GM10847 (cell line): ENCODE data around the gene PTPN12.

Experiments
- POLR2A ChIP-seq: IDR thresholded peaks from 2 replicates; pipeline ENCODE4 v1.6.1; 2011; ENCODE audit not compliant: insufficient read length; ENCODE audit errors: extremely low read depth

Gene PTPN12

DNA sequence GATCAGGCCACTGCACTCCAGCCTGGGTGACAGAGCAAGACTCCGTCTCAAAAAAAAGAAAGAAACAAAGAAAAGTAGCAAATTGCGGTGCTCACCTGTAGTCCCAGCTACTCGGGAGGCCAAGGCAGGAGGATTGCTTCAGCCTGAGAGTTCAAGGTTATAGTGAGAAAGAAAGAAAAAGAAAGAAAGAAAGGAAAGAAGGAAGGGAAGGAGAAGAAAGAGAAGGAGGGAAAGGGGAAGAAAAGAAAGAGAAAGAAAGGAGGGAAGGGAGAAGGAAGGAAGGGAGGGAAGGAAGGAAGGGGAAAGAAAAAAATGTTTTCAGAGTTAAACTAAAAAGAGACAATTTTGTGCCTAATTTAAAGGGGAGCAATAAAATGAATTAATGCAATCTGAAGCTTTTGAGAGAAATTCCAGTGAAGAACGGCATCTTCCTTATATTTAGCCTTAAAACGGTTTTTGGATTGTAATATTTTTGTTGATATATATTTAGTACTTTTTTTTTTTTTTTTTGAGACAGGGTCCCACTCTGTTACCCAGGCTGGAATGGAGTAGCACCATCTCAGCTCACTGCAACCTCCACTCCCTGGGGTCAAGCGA lies 111.7 kb downstream of the PTPN12 start:
- TF ChIP-seq POLR2A = no peak

DNA sequence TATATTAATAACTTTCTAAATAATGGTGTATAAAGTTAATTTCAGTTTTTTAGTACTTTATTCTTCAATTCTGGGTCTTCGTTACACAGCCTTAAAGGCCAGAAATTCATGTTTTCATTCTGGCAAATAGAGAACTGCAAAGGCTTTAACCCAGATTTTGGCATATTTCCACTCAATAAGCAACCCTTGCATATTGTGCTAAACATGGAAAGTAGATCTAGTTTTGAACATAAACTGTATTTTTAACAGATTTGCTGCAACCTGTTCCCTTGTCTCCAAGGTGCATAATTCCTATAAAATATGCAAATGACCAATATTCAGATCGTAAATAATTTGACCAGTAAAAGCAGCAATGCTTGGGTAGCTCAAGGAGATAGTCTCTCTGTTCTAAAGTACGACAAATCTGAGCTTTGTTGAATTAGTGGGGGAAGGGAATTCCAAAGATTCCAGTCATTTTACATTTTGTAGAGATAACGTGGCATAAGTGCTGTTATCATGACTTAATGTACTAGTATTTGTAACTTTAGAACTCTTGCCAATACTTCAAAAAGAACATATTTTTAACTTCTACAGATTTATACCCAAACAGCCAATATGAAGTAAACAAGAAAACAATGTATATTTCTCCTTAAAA lies 112.7 kb downstream of the PTPN12 start:
- no peak for TF ChIP-seq POLR2A

DNA sequence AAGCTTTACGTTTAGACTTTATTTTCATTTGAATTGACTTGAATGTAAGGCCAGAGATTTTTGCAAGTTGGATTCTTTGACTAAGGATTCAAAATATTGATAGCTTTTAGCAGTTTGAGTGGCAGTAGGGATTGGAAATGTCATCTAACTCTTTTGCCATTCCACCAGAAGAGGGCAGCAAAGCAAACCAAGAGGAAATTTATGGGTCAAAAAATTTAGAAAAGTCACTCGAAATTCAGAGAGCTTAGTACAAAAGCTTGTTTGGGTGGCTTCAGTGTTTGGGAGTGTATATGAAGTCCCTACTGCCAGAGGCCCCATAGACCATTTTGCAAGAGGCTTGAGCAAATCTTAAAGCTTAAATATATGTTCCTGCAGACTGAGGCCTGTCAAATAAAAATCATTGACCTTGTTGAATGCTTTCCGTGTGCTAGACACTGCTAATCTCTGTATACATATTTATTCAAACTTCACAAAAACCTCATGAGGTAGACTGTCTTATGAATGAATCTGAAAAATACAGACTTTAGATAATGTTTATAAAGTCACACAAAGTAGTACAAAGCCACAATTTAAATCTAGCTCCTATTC lies 114.6 kb downstream of the PTPN12 start:
- no peak for TF ChIP-seq POLR2A

DNA sequence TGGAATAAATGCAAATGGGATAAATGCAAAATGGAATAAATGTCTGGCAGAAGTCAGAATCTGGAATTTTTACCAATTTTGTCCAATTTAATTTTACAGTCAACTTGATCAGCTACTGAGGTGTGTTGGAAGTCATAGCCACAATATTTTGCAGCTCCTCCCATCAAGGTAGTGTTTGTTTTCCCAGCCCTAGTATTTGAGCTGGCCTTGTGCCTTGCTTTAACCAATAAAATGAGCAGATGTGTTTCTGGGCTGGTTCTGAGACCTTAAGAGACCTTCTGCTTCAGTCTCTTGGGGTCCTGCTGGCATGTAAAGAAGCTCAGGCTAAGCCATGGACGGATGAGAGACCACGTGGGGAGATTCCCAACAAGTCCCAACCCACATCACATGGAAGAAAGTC lies 116.5 kb downstream of the PTPN12 start:
- no peak for TF ChIP-seq POLR2A

DNA sequence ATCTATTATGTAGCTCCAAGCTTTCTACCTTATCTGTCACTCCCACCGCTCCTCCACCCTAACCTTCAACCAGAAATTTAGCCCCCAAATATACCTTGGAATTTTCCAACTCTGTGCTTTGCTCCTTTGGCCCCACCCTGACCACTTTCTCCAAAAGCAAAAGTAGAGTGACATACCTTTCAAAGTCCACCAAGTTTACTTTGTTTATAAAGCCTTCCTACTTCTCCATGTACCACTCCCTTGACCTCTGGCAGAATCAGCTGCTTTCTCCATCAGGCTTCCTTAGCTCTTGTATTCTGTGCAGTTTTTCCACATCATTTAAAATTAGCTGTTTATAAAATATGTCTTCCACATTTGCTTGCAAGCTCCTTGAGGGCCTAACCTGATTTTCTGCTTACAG lies 118.3 kb downstream of the PTPN12 start:
- no peak for TF ChIP-seq POLR2A

DNA sequence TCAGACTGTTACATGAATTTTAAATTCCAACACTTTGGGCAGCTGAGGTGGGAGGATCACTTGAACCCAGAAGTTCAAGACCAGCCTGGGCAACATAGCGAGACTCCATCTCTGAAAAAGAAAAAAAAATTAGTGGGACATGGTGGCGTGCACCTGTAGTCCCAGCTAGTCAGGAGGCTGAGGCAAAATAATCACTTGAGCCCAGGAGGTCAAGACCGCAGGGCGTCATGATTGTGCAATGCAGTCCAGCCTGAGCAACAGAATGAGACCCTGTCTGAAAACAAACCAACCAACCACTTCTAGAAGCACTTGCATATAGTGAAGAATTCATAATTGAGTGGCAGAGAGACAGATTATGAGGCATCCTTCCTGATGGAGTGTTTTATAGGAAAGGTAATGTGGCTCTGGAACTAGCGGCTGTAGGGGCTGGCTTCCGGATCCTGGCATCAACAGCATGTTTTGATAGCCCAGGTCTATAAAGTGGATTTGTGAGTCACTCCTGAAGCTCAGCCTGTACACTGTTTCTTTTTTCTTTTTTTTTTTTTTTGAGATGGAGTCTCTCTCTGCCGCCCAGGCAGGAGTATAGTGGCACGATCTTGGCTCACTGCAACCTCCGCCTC lies 118.9 kb downstream of the PTPN12 start:
- no peak for TF ChIP-seq POLR2A

DNA sequence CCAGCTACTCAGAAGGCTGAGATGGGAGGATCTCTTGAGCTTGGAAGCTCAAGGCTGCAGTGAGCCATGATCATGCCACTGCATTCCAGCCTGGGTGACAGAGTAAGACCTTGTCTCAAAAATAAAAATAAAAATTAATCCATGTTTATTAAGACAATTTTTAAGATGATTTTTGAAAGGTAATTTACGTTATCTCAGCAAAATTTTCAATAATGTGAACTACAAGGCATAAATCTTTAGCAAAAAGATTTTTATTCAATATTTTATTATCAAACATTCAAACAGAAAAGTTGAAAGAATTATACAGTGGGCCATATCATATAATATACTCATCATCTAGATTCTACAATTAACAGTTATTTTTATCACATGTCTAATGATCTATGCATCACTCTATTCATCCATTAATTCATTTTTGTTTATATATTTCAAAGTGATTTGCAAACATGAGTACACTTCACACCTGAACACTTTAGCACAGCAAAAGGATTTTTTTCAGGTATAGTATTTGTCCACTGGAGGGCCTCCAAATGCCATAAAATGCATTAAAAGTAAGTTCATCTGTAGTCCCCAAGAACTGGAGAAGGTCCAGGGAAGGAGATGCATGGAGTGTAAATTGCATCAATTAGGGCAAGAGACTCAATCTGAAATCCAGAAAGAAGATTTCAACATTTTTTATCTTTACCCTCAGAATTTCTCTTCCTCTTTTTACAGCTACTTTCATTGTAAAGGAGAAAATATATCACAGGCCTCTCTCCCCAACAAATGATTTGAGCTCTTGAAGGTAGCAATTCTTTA lies 120.5 kb downstream of the PTPN12 start:
- TF ChIP-seq POLR2A = no peak

DNA sequence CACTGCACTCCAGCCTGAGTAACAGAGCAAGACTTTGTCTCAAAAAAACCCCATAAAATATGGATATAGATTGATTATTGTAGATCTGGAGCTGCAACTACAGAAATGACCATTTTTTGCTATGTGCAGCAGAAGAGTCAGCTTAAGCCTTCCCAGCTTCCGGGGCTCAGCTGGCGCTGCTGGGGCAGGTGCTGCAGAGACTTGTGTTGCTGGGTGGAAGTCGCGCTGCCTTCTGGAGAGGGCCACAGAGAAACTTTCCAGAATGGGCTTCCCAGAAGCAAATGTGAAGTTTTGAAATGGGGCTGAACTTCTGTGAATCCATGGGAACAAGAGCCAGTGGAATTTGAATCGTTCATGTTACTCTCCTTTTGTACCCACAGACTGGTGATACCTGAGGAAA lies 121.8 kb downstream of the PTPN12 start:
- no peak for TF ChIP-seq POLR2A

DNA sequence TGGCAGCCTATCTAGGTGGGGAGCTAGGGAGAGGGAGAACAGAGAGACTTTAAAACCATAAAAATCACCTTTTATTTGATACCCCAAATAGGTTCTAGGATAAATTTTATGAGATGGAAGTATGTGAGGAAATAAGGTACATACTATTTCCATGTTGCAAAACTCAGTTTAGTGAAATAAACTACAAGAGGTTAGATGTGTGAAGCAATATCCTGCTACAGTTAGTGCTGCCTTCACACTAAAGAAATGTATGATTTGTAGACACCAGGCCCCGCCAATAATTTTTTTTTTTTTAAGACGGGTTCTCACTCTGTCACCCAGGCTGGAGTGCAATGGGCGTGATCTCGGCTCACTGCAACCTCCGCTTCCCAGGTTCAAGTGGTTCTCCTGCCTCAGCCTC lies 124.7 kb downstream of the PTPN12 start:
- TF ChIP-seq POLR2A = no peak

DNA sequence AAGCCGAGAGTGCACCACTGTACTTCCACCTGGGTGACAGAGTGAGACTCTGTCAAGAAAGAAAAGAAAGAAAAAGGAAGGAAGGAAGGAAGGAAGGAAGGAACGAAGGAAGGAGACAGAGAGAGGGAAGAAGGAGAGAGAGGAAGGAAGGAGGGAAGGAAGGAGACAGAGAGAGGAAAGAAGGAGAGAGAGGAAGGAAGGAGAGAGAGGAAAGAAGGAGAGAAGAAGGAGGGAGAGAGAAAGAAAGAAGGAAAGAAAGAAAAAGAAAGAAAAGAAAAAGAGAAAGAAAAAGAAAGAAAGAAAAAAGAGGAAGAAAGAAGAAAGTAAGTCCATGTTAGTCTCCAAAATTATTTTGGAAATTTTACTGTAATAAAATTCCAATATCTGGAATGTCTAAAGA lies 125.8 kb downstream of the PTPN12 start:
- no peak for TF ChIP-seq POLR2A

DNA sequence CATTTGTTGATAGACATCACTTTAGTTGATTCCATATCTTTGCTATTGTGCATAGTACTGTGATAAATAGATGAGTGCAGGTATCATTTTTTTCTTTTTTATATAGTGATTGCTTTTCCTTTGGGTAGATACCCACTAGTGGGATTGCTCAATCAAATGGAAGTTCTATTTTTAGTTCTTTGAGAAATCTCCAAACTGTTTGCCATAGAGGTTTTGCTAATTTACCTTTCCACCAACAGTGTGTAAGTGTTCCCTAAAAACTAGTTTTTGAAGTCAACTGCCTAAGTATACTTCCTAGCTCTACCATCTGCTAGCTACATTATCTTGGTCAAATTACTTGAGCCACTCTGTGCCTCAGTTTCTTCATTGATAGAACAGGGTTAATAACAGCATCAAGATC lies 127.6 kb downstream of the PTPN12 start:
- TF ChIP-seq POLR2A = no peak

DNA sequence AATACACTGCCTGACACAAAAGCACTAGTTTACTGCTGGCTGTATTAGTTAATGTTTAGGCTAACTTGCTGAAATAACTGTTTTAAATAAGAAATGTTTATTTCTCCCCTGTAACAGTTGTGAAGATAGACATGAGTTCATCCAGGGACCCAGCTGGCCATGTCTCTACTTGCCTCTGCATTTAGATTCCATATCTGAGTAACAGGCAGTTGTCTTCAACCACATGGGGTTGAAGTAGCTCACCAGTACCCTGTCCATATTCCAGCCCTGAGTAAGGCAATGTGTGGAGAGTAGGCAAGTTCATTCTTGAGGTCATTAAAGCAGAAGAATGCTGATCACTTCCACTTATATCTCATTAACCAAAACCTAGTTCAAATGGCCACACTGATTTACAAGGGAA lies 128.1 kb downstream of the PTPN12 start:
- TF ChIP-seq POLR2A = no peak

DNA sequence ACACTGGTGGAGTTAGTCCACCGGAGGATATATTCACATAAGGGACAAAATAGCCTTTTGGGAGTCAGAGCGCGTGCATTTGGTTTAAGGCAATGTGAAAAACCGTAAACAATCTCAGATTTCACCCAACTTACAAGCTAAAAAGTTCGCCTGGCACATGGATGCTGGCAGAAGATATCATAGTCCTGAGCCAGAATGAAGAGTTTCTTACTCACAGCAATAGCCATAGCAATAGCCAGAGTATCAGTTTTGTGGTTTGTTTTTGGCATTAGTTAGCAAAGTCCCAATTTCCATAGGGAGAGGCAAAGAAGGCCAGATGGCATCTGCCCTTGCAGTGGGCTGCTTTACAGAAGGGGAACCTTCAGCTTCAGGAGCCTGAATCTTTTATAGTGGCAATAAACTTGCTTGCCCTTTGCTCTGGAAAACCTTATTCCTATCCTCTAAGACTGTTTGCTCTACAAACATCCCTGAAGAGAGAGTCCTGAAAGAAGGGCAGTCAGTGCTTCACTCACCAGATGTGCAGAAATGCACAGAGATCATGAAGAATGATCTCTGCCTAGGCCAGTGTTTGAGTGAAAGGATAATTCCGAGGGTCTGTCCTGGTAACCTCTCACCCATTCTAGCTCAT lies 130.5 kb downstream of the PTPN12 start:
- TF ChIP-seq POLR2A = no peak

DNA sequence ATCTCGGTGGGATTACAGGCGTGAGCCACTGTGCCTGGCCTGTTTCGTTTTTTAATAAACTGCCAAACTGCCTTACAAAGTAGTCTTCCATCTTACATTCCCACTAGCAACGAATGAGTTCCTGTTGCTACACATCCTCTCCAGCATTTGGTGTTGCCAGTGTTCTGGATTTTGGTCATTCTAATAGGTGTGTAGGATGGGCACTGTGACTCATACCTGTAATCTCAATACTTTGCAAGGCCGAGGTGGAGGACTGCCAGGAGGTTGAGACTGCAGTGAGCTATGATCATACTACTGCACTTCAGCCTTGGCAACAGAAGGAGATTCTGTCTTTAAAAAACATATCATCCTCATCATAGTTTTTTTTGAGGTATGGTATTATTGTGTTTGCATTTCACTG lies 137.8 kb downstream of the PTPN12 start:
- TF ChIP-seq POLR2A = no peak

DNA sequence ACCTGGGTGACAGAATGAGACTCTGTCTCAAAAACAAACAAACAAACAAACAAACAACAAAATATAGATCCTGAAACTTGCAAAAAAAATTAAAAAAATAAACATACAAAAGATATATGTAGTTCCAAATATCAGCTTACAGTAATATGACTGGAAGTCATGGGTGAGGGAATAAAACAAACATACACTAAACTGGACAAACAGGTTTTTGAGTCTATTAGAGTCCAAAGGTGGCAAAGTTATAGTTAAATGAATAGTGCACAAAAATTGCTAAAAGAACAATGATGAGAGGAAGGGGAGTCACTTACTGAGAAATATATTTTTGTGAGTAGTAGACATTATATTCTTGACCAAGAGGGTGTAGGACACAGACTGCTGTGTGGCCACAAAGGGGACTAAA lies 142.5 kb downstream of the PTPN12 start:
- no peak for TF ChIP-seq POLR2A
